ENCODE measurements around the gene TSPAN9.

- TF ChIP-seq JUND (IDR thresholded peaks at IDR 0.05) (no peak), SRF (IDR thresholded peaks at IDR 0.05; ENCODE audit: low read depth) (no peak), CTCF (IDR thresholded peaks at IDR 0.05 in 2 of 3, conservative IDR thresholded peaks at IDR 0.05 in 1 of 3; ENCODE audit: borderline replicate concordance in 1 of 3, insufficient read depth in 1 of 3, low read depth in 2 of 3, low read length in 2 of 3) (no peak), YY1 (IDR thresholded peaks at IDR 0.05; ENCODE audit: extremely low read depth, insufficient replicate concordance, low read depth, low read length) (no peak), POLR2A (IDR thresholded peaks at IDR 0.05; ENCODE audit: borderline replicate concordance, extremely low read depth, insufficient read depth, insufficient read length) (no peak), SIN3A (IDR thresholded peaks at IDR 0.05; ENCODE audit: low read depth) (no peak), RAD21 (IDR thresholded peaks at IDR 0.05; ENCODE audit: low read depth) (no peak), EZH2 (IDR thresholded peaks at IDR 0.05) (no peak), ZNF274 (IDR thresholded peaks at IDR 0.05; ENCODE audit: low read depth, low read length) (no peak), SP1 (IDR thresholded peaks at IDR 0.05; ENCODE audit: low read depth) (no peak), POLR2AphosphoS5 (IDR thresholded peaks at IDR 0.05; ENCODE audit: low read depth, low read length) (no peak), MAX (IDR thresholded peaks at IDR 0.05) (no peak)
Measured at GRCh38 chr12:3028108-3028507, 49.1 kb upstream of the TSPAN9 start.

All from HCT116 (cell line).